CD4-positive, alpha-beta T cell treated with Interleukin-15 for 4 hours (primary cell): ENCODE measurements around the gene SMYD4.
"Not testable (repeated sequence)": the region's sequence is repeated elsewhere in the genome, so short reads cannot be mapped to it uniquely, and the experiment has no call there.

Source experiments
- DNase-seq: peaks from one replicate; pipeline ENCODE4 v3.0.0-alpha.2; 2020; ENCODE audit warnings: low spot score

The SMYD4 gene

DNA sequence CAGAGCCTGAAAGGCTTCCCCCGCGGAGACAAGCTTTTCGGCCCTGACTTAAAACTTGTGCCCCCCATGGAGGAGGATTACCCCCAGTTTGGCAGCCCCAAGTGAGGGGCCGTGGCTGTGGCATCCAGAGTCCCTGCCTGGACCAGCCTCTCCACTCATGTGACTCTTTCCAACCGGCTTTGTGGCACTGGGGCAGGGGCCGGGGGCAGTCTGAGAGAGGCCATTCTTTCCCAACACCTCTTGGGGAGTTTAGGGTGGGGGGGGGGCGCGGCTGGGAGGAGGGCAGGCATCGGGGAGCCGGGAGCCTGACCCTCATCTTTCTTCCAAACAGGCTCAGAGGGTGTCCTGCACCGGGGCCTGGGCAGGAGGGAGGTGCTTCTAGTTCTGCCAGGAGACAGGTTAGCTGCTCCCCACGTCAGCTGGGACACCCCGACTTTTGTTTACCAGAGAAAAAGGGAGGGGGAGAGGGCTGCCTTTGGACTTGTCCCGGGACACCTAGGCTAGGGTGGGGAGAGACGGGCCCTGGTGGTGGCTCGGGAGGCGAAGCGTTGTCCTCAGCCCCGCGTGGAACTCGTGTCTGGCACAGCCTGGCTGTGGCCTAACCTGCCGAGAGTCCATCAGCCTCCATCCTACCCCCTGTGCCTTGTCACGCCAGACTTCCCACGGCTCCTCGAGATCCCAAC is 75.1 kb downstream of the SMYD4 start:
- DNase-seq = no peak

- DNase-seq = no peak
Measured at GRCh38 chr17:1753767-1754429, 75.8 kb downstream of the SMYD4 start.

DNA sequence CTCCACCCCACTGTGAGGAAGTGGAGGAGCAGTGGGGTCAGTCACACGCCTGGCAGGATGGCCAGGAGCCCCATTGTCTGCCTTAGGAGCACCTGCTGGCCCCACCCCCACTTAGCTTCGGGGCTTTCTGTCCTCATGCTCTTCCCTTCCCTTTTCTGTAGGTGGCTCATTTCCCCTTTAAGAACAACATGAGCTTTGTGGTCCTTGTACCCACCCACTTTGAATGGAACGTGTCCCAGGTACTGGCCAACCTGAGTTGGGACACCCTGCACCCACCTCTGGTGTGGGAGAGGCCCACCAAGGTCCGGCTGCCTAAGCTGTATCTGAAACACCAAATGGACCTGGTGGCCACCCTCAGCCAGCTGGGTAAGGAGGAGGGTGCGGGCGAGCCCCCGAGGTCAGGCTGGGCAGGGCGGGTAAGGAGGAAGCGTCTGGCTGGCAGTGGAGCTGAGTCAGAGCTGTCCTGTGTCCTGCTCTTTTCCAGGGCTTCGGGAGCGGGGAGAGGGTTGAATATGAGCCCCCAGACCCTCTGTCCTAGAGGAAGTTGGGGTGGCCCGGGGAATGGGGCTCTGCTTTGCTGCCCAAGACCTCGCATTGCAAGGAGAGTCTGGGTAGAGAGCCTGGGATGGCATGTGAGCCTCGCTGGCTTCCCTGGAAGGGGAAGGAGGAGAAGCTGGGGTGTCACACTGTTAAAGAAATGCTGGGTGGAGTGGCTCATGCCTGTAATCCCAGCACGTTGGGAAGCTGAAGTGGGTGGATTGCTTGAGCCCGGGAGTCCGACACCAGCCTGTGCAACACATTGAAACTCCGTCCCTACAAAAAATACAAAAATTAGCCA is 77.1 kb downstream of the SMYD4 start:
- no peak for DNase-seq

GRCh38 chr17:1750628-1751027 is 79.1 kb downstream of the SMYD4 start:
- no peak for DNase-seq

GRCh38 chr17:1746975-1747543 is 82.6 kb downstream of the SMYD4 start:
- no peak for DNase-seq

- no peak for DNase-seq
Measured at GRCh38 chr17:1745513-1746020, 84.1 kb downstream of the SMYD4 start.

- no peak for DNase-seq
Measured at GRCh38 chr17:1744551-1745512, 84.9 kb downstream of the SMYD4 start.

- DNase-seq = no peak
Measured at GRCh38 chr17:1743088-1743439, 86.6 kb downstream of the SMYD4 start.

- DNase-seq = no peak
Measured at GRCh38 chr17:1742371-1743087, 87.2 kb downstream of the SMYD4 start, which contains the start of gene SERPINF2. TSS of gene SERPINF2 (plus strand) at chr17:1742871. CDS start at chr17:1744996, 2,125 bp downstream.

DNA sequence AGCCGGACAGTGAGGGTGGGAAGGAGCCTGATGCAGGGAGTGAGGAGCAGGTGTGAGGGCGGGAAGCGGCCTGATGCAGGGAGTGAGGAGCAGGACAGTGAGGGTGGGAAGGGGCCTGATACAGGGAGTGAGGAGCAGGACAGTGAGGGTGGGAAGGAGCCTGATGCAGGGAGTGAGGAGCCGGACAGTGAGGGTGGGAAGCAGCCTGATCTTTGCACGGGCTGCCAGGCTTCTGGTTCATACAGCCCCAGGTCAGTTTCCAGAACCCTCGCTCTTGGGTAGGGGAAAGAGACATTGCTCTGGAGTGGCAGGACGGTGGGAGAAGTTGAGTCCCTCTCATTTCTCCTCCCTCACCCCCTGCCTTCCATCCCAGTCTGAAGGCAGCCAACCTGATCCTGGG is 87.8 kb downstream of the SMYD4 start:
- not testable (repeated sequence) for DNase-seq

DNA sequence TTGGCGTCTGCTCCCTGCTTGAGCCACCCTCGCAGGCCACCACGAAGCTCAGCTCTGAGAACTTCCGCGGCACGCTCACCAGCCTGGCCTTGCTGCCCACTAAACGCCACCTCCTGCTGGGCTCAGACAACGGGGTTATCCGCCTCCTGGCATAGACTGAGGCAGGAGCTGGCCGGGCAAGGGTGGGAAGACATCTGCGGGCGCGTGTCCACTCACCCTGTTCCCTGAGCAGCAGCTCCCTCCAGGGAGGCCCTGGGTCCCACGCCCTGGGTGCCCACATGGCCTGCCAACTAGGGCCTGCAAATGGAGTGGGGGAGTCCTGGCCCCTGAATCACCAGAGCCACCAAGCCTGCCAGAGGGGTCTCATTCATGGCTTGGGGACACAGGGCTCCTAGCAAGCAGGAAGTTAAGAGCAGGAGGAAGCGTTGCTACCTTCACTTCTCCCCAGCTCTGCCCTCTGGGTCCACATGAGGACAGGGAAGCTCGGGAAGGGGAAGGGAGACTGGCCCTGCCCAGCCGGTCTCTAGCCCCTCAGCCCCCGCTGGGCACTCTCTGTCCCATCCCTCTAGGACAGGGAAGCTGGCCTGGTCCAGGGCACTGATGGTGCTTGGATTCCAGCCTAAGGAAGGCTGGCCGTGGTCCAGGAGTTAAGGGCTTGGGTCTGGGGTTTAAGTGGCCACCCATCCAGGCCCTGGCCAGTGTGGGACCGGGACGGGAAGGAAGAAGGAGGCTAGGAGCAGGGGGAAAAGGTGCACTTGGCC is 92.0 kb downstream of the SMYD4 start:
- DNase-seq = no peak

- DNase-seq = no peak
Measured at GRCh38 chr17:1736348-1737281, 93.1 kb downstream of the SMYD4 start.

DNA sequence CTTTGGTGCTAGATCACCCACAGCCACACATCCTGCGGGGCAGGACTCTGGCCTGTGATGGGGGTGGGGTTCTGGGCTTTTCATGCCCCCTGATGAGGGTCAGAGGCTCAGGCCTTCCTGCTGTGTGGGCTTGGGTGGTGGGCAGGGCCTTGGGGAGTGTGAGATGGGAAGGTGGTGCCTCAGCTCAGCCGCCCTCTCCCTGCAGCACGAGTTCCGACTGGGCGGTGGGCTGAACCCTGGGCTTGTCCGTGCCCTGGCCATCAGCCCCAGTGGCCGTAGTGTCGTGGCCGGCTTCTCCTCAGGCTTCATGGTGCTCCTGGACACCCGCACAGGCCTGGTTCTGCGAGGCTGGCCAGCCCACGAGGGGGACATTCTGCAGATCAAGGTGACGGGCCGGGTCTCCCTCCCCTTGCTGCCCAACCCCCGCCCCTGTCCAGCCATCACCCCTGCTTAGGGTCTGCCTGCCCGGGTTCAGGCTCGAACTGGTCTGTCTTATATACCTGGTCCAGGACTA is 93.8 kb downstream of the SMYD4 start:
- DNase-seq = no peak

- DNase-seq = no peak
Measured at GRCh38 chr17:1735418-1735817, 94.3 kb downstream of the SMYD4 start.

DNA sequence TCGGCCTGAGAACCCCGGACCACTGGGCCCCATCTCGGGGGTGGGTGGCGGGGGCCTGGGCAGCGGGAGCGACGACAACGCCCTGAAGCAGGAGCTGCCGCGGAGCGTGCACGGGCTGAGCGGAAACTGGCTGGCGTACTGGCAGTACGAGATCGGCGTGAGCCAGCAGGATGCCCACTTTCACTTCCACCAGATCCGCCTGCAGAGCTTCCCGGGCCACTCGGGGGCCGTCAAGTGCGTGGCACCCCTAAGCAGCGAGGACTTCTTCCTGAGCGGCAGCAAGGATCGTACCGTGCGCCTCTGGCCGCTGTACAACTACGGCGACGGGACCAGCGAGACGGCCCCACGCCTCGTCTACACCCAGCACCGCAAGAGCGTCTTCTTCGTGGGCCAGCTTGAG is 95.9 kb downstream of the SMYD4 start:
- DNase-seq = no peak

DNA sequence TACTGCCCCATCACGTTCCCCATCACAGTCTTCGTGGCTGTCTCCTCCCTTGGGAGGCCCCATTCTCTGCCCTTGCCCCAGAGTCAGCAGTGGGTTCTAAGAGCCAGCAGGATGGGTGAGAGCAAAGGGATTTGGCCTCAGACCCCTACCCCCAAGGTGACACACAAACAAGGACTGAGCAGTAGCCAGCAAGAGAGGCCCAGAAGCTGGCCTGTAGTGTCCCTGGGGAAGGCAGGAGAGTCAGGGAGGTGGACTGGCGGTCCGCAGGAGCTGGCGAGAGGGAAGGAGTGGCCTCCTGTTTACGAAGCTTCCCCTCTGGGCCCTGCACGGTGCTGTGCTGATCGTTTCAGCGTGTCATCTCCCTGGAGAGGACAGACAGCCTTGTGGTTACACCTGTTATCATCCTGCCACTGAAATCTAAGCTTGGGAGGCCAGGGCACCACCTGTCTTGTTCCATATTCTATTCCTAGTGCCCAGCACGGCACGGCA is 96.8 kb downstream of the SMYD4 start:
- no peak for DNase-seq

DNA sequence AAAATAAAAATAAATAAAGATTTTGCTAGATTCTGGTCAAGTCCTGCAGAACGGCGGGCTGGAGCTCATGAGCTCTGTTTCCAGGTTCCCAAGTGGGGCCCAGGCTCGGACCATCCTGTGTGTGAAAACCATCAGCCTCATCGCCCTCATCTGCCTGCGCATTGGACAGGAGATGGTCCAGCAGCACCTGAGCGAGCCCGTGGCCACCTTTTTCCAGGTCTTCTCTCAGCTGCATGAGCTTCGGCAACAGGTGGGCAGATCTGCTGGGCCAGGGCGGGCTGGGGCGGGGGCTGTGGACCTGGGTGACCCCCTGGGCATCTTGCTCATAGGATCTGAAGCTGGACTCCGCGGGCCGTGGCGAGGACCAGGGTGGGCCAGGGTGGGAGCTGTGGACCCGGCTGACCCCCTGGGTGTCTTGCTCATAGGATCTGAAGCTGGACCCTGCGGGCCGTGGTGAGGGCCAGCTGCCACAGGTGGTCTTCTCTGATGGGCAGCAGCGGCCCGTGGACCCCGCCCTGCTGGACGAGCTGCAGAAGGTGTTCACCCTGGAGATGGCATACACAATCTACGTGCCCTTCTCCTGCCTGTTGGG is 97.4 kb downstream of the SMYD4 start:
- DNase-seq = no peak

DNA sequence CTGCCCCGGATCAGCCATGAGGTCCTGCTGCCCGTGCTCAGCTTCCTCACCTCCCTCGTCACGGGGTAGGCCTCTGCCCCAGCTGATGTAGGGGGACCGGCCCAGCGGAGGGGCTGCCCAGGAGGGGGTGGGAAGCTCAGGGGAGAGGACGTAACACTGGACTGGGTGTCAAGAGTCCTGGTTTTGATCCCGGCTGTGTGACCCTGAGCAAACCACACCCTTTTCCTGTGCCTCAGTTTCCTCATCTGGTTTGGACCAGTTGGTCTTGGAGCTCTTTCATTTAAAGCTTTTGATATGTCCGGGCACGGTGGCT is 98.6 kb downstream of the SMYD4 start:
- DNase-seq = no peak
